HepG2 (cell line): ENCODE measurements around the gene HECA. TPM values are rescaled to one million over a fixed set of nuclear protein-coding genes. Genes with fewer than 3 reads are reported as not detected.

Experiments
- AHR ChIP-seq: IDR thresholded peaks from 2 replicates; pipeline ENCODE4 v1.6.1; 2018; ENCODE audit warnings: missing genetic modification reagents, missing compliant biosample characterization
- ATM ChIP-seq: fragments of 450-650 bp; IDR thresholded peaks from 2 replicates; pipeline ENCODE4 v1.7.1; 2017; ENCODE audit warnings: mild to moderate bottlenecking, borderline replicate concordance
- BCL6 ChIP-seq: IDR thresholded peaks from 2 replicates; pipeline ENCODE4 v1.6.1; 2016; ENCODE audit warnings: missing genetic modification reagents, missing compliant biosample characterization
- CENPBD1 ChIP-seq: sonication (generic); formaldehyde crosslinking; IDR thresholded peaks from 2 replicates; pipeline ENCODE4 v1.8.0; 2022; ENCODE audit warnings: missing genetic modification reagents, low read depth, mild to moderate bottlenecking, borderline replicate concordance
- DMTF1 ChIP-seq: sonication (generic); formaldehyde crosslinking; IDR thresholded peaks from 2 replicates; pipeline ENCODE4 v1.4.0; 2020; ENCODE audit warnings: mild to moderate bottlenecking, missing genetic modification reagents
- DRAP1 ChIP-seq: IDR thresholded peaks from 2 replicates; pipeline ENCODE4 v1.6.1; 2016; ENCODE audit warnings: missing genetic modification reagents, missing compliant biosample characterization
- E2F5 ChIP-seq: sonication (generic); formaldehyde crosslinking; conservative IDR thresholded peaks from 2 replicates; pipeline ENCODE4 v1.4.0; 2020; ENCODE audit warnings: missing genetic modification reagents
- ESRRA ChIP-seq: sonication (generic); formaldehyde crosslinking; IDR thresholded peaks from 2 replicates; pipeline ENCODE4 v1.5.1; 2020; ENCODE audit warnings: mild to moderate bottlenecking, low read depth, missing genetic modification reagents
- FOXP4 ChIP-seq: sonication (generic); formaldehyde crosslinking; IDR thresholded peaks from 2 replicates; pipeline ENCODE4 v1.4.0; 2020; ENCODE audit warnings: missing genetic modification reagents
- HMG20B ChIP-seq: conservative IDR thresholded peaks from 2 replicates; pipeline ENCODE4 v1.6.1; 2016; ENCODE audit warnings: missing genetic modification reagents, missing compliant biosample characterization
- HMGXB4 ChIP-seq, 2 experiments: sonication (generic) in 1 of 2; formaldehyde crosslinking in 1 of 2; IDR thresholded peaks; 2 replicates each; pipeline versions ENCODE4 v1.4.0 to v1.6.1; 2018 to 2020; ENCODE audit warnings: missing genetic modification reagents in 2 of 2, borderline replicate concordance in 1 of 2, low read depth in 1 of 2, mild to moderate bottlenecking in 1 of 2, missing biosample characterization in 1 of 2
- SP4 ChIP-seq: sonication (generic); formaldehyde crosslinking; IDR thresholded peaks from 2 replicates; pipeline ENCODE4 v1.8.1; 2023; ENCODE audit warnings: mild to moderate bottlenecking, missing genetic modification reagents
- TAF15 ChIP-seq: fragments of 200-400 bp; formaldehyde crosslinking; IDR thresholded peaks from one replicate; pipeline ENCODE4 v1.6.1; 2018; ENCODE audit warnings: mild to moderate bottlenecking, low read depth, low read length; ENCODE audit not compliant: poor library complexity, severe bottlenecking
- YY1 ChIP-seq: IDR thresholded peaks from 2 replicates; pipeline ENCODE4 v1.6.1; 2011; ENCODE audit warnings: low read length, low read depth, moderate library complexity, mild to moderate bottlenecking; ENCODE audit not compliant: insufficient read depth, insufficient replicate concordance
- ZBTB49 ChIP-seq: sonication (generic); formaldehyde crosslinking; IDR thresholded peaks from 2 replicates; pipeline ENCODE4 v1.4.0; 2020; ENCODE audit warnings: missing genetic modification reagents, borderline replicate concordance
- ZNF550 ChIP-seq: sonication (generic); formaldehyde crosslinking; IDR thresholded peaks from 2 replicates; pipeline ENCODE4 v1.4.0; 2020; ENCODE audit warnings: mild to moderate bottlenecking, missing genetic modification reagents, borderline replicate concordance
- ZSCAN25 ChIP-seq: sonication (generic); formaldehyde crosslinking; IDR thresholded peaks from 2 replicates; pipeline ENCODE4 v1.8.0; 2022; ENCODE audit warnings: mild to moderate bottlenecking, missing genetic modification reagents
- polyA plus RNA-seq, 8 experiments: library from polyadenylated mRNA; depleted of rRNA in 3 of 8; stranded (reverse) in 7 of 8; unstranded in 1 of 8; fragments of >200 nt; fragmentation: Illumina TruSeq in 4 of 8; extraction: Trizol in 4 of 8; gene quantifications; 2 replicates each; pipeline versions ENCODE4 v1.2.1 to v1.2.3, GENCODE V29; 2011 to 2016; ENCODE audit warnings: low read depth in 4 of 8, missing spikeins in 1 of 8, mixed read lengths in 1 of 8; ENCODE audit not compliant: insufficient read depth in 1 of 8
- total RNA-seq, 5 experiments: library from RNA; depleted of rRNA; stranded (reverse); fragments of >200 nt; fragmentation: Illumina TruSeq; extraction: Trizol; gene quantifications; 2 replicates each; pipeline ENCODE4 v1.2.3, GENCODE V29; 2016; ENCODE audit warnings: low read depth in 1 of 5

Gene HECA
- total and polyA plus RNA-seq, 2 of the 13 experiments (the other 11 are each of a cell fraction or from before 2014, with no cell fraction given), result 0.18 to 0.49 TPM

- TF ChIP-seq FOXP4 (CRISPR knock-in tag) (no peak), YY1 (peak; percentile 30), ATM (no peak), HMGXB4 (CRISPR knock-in tag; IDR thresholded peaks at IDR 0.05; ENCODE audit: borderline replicate concordance in 1 of 2, low read depth in 1 of 2) (peak in 1 of 2 experiments; percentile 33; a peak in 1 of 4 replicates), CENPBD1 (CRISPR knock-in tag) (no peak), SP4 (peak; percentile 78; the same call in 1 of the 2 replicates), TAF15 (peak; percentile 39), ZSCAN25 (no peak), AHR (CRISPR knock-in tag) (0 out of 2 replicates have a peak, but pooled peaks have one; percentile 12), E2F5 (no peak), ESRRA (CRISPR knock-in tag) (no peak), HMG20B (no peak), BCL6 (CRISPR knock-in tag) (no peak), ZNF550 (no peak), DMTF1 (CRISPR knock-in tag) (no peak), DRAP1 (CRISPR knock-in tag) (no peak), ZBTB49 (CRISPR knock-in tag) (no peak)
These were observed at the start of gene HECA (continued) for GRCh38 chr6:139134817-139135577.
